Mucosa of gallbladder (tissue), 1 donor: ENCODE measurements around the gene CXCL16. TPM values are rescaled to one million over a fixed set of nuclear protein-coding genes. Genes with fewer than 3 reads are reported as not detected.
"Not testable (repeated sequence)": the region's sequence is repeated elsewhere in the genome, so short reads cannot be mapped to it uniquely, and the experiment has no call there.

ENCODE experiments used
- DNase-seq: peaks from one replicate; pipeline ENCODE4 v3.0.0-alpha.2; 2020; ENCODE audit warnings: low spot score
- total RNA-seq: library from RNA; stranded (reverse); gene quantifications from one replicate; pipeline ENCODE4 v1.2.1, GENCODE V29; 2021
- donor health status: DM: no; HTN: no; CAD: no.

The CXCL16 gene
- total RNA-seq, 1 donor from 2014 or later, result 92.6 TPM

DNA sequence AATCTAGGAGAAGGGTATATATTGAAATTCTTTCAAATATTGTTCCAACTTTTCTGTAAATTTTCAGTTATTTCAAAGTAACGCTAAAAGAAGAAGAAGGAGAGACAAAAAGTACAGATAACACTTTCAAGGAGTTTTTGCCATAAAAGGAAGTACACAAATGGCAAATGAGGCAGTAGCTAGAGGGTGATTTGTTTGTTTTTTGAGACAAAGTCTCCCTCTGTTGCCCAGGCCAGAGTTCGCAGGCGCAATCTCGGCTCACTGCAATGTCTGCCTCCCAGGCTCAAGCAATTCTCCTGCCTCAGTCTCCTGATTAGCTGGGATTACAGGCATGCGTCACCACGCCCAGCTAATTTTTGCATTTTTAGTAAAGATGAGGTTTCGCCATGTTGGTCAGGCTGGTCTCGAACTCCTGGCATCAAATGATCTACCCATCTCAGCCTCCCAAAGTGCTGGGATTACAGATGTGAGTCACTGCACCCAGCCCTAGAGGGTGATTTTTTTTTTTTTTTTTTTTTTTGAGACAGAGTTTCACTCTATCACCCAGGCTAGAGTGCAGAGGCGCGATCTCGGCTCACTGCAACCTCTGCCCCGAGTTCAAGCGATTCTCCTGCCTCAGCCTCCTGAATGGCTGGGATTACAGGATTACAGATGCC lies 40.2 kb downstream of the CXCL16 start:
- not testable (repeated sequence) for DNase-seq

DNA sequence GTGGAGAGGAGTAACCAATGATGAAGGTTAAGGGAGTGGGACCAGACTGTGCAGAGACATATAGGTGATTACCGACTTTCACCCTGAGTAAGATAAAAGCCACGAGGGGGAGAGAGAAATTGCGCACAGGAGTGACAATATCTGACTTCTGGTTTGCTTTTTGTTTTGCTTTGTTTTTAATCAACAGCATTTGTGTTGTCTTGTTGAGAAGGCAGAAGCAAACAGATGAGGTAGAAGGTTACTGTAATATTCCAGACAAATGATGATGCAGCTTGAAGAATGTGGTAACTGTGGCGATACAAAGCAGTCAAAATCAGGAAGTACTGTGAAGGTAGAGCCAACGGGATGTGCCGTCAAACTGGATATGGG lies 43.3 kb downstream of the CXCL16 start:
- no peak for DNase-seq

- DNase-seq, result no peak
These were observed 46.3 kb downstream of the CXCL16 start for GRCh38 chr17:4693416-4693815.

DNA sequence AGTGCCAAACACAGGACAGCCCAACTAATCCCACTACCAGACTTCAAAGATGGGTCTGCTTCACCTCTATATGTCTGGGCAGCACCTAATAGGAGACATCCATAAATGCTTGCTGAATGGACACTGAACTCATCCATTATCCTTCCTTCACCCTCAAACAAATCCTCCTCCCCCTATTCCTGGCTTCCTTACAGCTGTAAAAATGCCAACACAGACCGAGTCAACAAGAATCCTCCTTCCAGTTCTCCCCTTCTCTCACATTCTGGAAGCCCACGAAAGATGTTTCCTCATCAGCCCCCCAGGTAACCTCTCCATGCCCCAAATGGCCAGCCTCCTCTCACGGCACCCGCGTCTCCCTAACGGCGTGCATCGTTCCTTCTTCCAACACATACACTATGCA lies 48.0 kb downstream of the CXCL16 start:
- no peak for DNase-seq

DNA sequence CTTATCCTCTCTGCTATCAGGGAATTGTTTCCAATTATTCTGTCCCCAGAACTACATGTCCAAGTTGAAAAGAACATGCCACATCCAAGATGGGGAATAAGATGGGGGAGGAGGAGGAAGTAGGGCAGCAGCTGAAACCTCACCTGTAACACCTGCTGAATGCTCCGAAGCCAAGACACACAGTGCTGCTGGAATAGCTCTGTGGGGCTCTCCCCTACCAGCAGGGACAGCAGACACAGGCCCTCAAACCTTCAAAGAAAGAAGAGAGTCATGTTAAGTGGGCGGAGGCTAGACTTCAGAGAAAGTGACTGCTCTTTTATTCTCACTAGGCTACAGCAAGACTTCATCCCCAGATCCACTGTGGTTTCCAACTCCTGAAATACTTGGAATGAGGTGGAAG lies 49.0 kb downstream of the CXCL16 start:
- DNase-seq, result no peak

GRCh38 chr17:4689872-4690271 lies 49.9 kb downstream of the CXCL16 start:
- DNase-seq, result not testable (repeated sequence)

- not testable (repeated sequence) for DNase-seq
These were observed 56.0 kb downstream of the CXCL16 start for GRCh38 chr17:4683739-4684138.

Other genes starting within 250 kb of the CXCL16 start
- gene SPNS2, start 241.0 kb downstream of the CXCL16 start, total RNA-seq, result 158 TPM
- gene MYBBP1A, start 184.5 kb downstream of the CXCL16 start, total RNA-seq, result 30.8 TPM
- 21.3 TPM for gene GGT6, start 179.4 kb downstream of the CXCL16 start, total RNA-seq
- gene SMTNL2, start 155.4 kb downstream of the CXCL16 start, total RNA-seq, result 2.4 TPM
- gene ALOX15, start 98.2 kb downstream of the CXCL16 start, total RNA-seq, result 0.49 TPM
- gene PELP1, start 35.8 kb downstream of the CXCL16 start, total RNA-seq, result 56.4 TPM
- gene ARRB2, start 29.3 kb downstream of the CXCL16 start, total RNA-seq, result 94.6 TPM
- gene MED11, start 8.5 kb downstream of the CXCL16 start, total RNA-seq, result 25.6 TPM
- 5.3 TPM for gene ZMYND15, start 95 bp downstream of the CXCL16 start, total RNA-seq
- gene TM4SF5, start 32.0 kb upstream of the CXCL16 start, total RNA-seq, result 56.9 TPM
- gene VMO1, start 46.4 kb upstream of the CXCL16 start, total RNA-seq, result 3.9 TPM
- 0.46 TPM for gene GLTPD2, start 49.0 kb upstream of the CXCL16 start, total RNA-seq
- gene PSMB6, start 56.2 kb upstream of the CXCL16 start, total RNA-seq, result 104 TPM
- 48.7 TPM for gene PLD2, start 67.2 kb upstream of the CXCL16 start, total RNA-seq
- gene MINK1, start 93.4 kb upstream of the CXCL16 start, total RNA-seq, result 161 TPM
- gene C17orf107, start 159.6 kb upstream of the CXCL16 start, total RNA-seq, result 8.8 TPM
- gene CHRNE, start 163.2 kb upstream of the CXCL16 start, total RNA-seq, result 9.4 TPM
- gene GP1BA, start 192.3 kb upstream of the CXCL16 start, total RNA-seq, result not detected
- gene SLC25A11, start 200.1 kb upstream of the CXCL16 start, total RNA-seq, result 68.9 TPM
- gene RNF167, start 200.3 kb upstream of the CXCL16 start, total RNA-seq, result 140 TPM
- gene PFN1, start 208.6 kb upstream of the CXCL16 start, total RNA-seq, result 484 TPM
- gene ENO3, start 211.2 kb upstream of the CXCL16 start, total RNA-seq, result 7.5 TPM
- gene SPAG7, start 227.9 kb upstream of the CXCL16 start, total RNA-seq, result 54.2 TPM
- 68.0 TPM for gene CAMTA2, start 247.7 kb upstream of the CXCL16 start, total RNA-seq